DOHH2 (cell line): ENCODE data around the gene DBR1.

ENCODE experiments used
- H3F3A ChIP-seq: fragments of 200-600 bp; sonication (generic), shearing (Covaris generic); 2 replicates; pipeline ENCODE4 v1.6.0; 2016; ENCODE audit warnings: antibody characterized with exemption, mild to moderate bottlenecking; ENCODE audit not compliant: control insufficient read depth, insufficient read depth
- H3K27ac ChIP-seq: fragments of 200-600 bp; sonication (generic); 2 replicates; pipeline ENCODE4 v1.5.1; 2014; ENCODE audit warnings: low read depth, mild to moderate bottlenecking, low read length, moderate library complexity
- H3K27me3 ChIP-seq: fragments of 200-600 bp; sonication (generic); 2 replicates; pipeline ENCODE4 v1.6.1; 2014; ENCODE audit warnings: mild to moderate bottlenecking, low read length, mixed read lengths; ENCODE audit not compliant: control insufficient read depth
- H3K36me3 ChIP-seq: fragments of 200-600 bp; sonication (generic); 2 replicates; pipeline ENCODE4 v1.6.1; 2014; ENCODE audit warnings: mild to moderate bottlenecking, low read length, moderate library complexity, mixed read lengths; ENCODE audit not compliant: control insufficient read depth
- H3K4me1 ChIP-seq: fragments of 200-600 bp; sonication (generic); 2 replicates; pipeline ENCODE4 v1.6.1; 2014; ENCODE audit warnings: mild to moderate bottlenecking, low read length, mixed read lengths; ENCODE audit not compliant: control insufficient read depth
- H3K4me2 ChIP-seq: fragments of 200-600 bp; sonication (generic); 2 replicates; pipeline ENCODE4 v1.6.0; 2014; ENCODE audit warnings: mild to moderate bottlenecking, low read length, moderate library complexity
- H3K4me3 ChIP-seq: fragments of 200-600 bp; sonication (generic); 2 replicates; pipeline ENCODE4 v1.5.1; 2014; ENCODE audit warnings: mild to moderate bottlenecking, low read length, mixed read lengths
- H3K79me2 ChIP-seq: fragments of 200-600 bp; sonication (generic); 2 replicates; pipeline ENCODE4 v1.6.1; 2014; ENCODE audit warnings: mild to moderate bottlenecking, low read length, mixed read lengths; ENCODE audit not compliant: control insufficient read depth
- H3K9me2 ChIP-seq: fragments of 200-600 bp; sonication (generic); replicated peaks from 2 replicates; pipeline ENCODE4 v1.6.1; 2014; ENCODE audit warnings: mild to moderate bottlenecking, low read length, mixed read lengths; ENCODE audit not compliant: control insufficient read depth
- H3K9me3 ChIP-seq: fragments of 200-600 bp; sonication (generic); 2 replicates; pipeline ENCODE4 v1.6.1; 2014; ENCODE audit warnings: antibody characterized with exemption, low read length, mixed read lengths; ENCODE audit not compliant: control insufficient read depth, insufficient read depth
- H4K20me1 ChIP-seq: fragments of 200-600 bp; sonication (generic); 2 replicates; pipeline ENCODE4 v1.6.0; 2014; ENCODE audit warnings: low read depth, mild to moderate bottlenecking, antibody characterized with exemption, low read length, moderate library complexity; ENCODE audit not compliant: control insufficient read depth, insufficient read depth
- EZH2phosphoT487 ChIP-seq: fragments of 200-600 bp; sonication (generic); IDR thresholded peaks from 2 replicates; pipeline ENCODE4 v1.6.1; 2017; ENCODE audit warnings: borderline replicate concordance, mild to moderate bottlenecking, antibody characterized with exemption, low read length, moderate library complexity, mixed read lengths
- TF ChIP-seq, protein P1 (sequence below): fragments of 200-600 bp; sonication (generic); IDR thresholded peaks from one replicate; pipeline ENCODE4 v1.5.1; 2014; ENCODE audit warnings: antibody characterized with exemption, mild to moderate bottlenecking, low read depth, low read length; ENCODE audit not compliant: poor library complexity, severe bottlenecking

The DBR1 gene

DNA sequence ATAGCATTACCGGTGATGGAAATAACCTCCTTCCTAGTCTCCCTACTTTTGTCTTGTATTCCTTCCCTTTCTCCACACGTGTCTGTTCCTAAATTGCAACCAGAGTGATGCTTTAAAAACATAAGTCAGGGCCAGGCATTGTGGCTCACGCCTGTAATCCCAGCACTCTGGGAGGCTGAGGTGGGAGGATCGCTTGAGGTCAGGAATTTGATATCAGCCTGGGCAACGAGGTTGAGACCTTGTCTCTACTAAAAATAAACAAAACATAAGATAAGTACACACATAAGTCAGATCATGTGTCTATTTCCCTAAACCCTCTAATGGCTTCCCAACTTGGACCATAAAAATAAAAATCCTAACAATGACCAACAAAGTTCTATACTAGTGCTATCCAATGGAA is 30.8 kb upstream of the DBR1 start:
- H3K9me2 ChIP-seq, result no peaks in the 10 kb centered on the region
- peaks cover 11% of the 10 kb centered on the region for H4K20me1 ChIP-seq
- H3K27ac ChIP-seq, result no peak overlapping the region
- H3K36me3 ChIP-seq, result peaks cover 27% of the 10 kb centered on the region
- TF ChIP-seq EZH2phosphoT487, result no peak
- TF ChIP-seq, protein P1, sequence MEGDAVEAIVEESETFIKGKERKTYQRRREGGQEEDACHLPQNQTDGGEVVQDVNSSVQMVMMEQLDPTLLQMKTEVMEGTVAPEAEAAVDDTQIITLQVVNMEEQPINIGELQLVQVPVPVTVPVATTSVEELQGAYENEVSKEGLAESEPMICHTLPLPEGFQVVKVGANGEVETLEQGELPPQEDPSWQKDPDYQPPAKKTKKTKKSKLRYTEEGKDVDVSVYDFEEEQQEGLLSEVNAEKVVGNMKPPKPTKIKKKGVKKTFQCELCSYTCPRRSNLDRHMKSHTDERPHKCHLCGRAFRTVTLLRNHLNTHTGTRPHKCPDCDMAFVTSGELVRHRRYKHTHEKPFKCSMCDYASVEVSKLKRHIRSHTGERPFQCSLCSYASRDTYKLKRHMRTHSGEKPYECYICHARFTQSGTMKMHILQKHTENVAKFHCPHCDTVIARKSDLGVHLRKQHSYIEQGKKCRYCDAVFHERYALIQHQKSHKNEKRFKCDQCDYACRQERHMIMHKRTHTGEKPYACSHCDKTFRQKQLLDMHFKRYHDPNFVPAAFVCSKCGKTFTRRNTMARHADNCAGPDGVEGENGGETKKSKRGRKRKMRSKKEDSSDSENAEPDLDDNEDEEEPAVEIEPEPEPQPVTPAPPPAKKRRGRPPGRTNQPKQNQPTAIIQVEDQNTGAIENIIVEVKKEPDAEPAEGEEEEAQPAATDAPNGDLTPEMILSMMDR, result no peak
- no peaks in the 10 kb centered on the region for H3F3A ChIP-seq
- H3K4me1 ChIP-seq, result no peaks in the 10 kb centered on the region
- H3K27me3 ChIP-seq, result no peaks in the 10 kb centered on the region
- no peak overlapping the region for H3K4me3 ChIP-seq
- no peak overlapping the region for H3K4me2 ChIP-seq
- no peaks in the 10 kb centered on the region for H3K9me3 ChIP-seq
- H3K79me2 ChIP-seq, result peaks cover 98% of the 10 kb centered on the region

DNA sequence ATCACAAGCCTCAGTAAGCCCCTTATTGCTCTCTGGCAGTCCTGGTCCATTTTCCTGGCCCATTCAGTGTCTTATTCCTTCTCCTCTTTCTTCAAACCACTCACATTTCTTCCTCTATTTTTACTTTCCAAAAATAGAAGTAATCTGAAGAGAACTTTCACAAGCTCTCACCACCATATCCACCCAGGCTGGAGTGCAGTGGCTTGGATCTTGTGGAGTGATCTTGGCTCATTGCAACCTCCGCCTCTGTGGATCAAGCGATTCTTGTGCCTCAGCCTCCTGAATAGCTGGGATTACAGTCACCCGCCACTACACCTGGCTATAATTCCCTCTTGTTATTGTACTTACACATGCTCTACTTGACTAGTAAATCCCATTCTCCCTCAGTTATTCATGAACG is 29.2 kb upstream of the DBR1 start:
- Histone ChIP-seq H3K27ac (no peak overlapping the region), H3K4me2 (no peak overlapping the region), H3K9me2 (no peaks in the 10 kb centered on the region), H3K9me3 (no peaks in the 10 kb centered on the region), H4K20me1 (peaks cover 20% of the 10 kb centered on the region), H3K27me3 (no peaks in the 10 kb centered on the region), H3K4me3 (no peak overlapping the region), H3K36me3 (peaks cover 25% of the 10 kb centered on the region), H3F3A (no peaks in the 10 kb centered on the region), H3K4me1 (no peaks in the 10 kb centered on the region), H3K79me2 (peaks cover 98% of the 10 kb centered on the region)
- no peak for TF ChIP-seq EZH2phosphoT487
- TF ChIP-seq, protein P1, result no peak

DNA sequence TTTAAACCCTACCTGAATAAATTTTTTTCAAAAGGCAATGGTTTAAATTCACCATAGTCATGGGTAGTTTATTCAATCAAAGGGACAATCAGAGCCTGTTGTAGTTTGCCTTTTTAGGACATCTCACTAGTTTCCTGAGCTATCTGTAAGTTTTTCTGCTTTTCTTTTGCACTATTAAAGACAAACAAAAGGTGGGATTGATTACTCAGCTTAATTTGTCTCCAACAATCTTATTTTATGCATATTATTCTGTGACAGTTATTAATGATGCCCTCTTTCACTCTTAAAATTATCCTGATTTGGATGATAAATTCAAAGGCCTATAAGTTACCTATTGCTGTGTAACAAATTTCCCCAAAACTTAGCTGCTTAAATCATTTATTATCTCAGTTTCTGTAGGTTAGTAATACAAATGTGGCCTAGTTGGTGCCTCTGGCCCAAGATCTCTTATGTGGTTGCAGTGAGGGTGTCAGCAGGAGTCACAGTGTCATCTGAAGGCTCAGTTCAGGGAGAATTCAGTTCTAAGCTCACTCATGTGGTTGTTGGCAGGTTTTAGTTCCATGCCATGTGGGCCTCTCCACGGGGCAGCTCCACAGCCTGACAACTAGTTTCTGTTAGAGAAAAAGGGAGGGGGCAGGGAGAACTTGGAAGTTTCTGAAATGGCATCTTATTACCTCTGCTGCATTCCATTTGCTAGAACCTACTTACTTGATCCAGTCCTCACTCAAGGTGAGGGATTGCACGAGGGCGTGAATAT is 28.4 kb upstream of the DBR1 start:
- H3K4me2 ChIP-seq, result no peak overlapping the region
- no peak overlapping the region for H3K4me3 ChIP-seq
- H4K20me1 ChIP-seq, result peaks cover 20% of the 10 kb centered on the region
- peaks cover 25% of the 10 kb centered on the region for H3K36me3 ChIP-seq
- H3K79me2 ChIP-seq, result peaks cover 99% of the 10 kb centered on the region
- H3F3A ChIP-seq, result no peaks in the 10 kb centered on the region
- TF ChIP-seq, protein P1, result no peak
- TF ChIP-seq EZH2phosphoT487, result no peak
- no peak overlapping the region for H3K27ac ChIP-seq
- no peaks in the 10 kb centered on the region for H3K27me3 ChIP-seq
- no peaks in the 10 kb centered on the region for H3K9me3 ChIP-seq
- no peaks in the 10 kb centered on the region for H3K4me1 ChIP-seq
- no peaks in the 10 kb centered on the region for H3K9me2 ChIP-seq
